H9 (cell line): ENCODE measurements around the gene HIF1A. TPM values are rescaled to one million over a fixed set of nuclear protein-coding genes. Genes with fewer than 3 reads are reported as not detected.

ENCODE experiments used
- DNase-seq: peaks from one replicate; pipeline ENCODE4 v3.0.0-alpha.2; 2017
- H2AFZ ChIP-seq: one replicate; pipeline ENCODE4 v1.6.1; 2013; ENCODE audit warnings: mild to moderate bottlenecking, low read length, control low read depth, moderate library complexity
- H2AK5ac ChIP-seq: 2 replicates; pipeline ENCODE4 v1.6.1; 2013; ENCODE audit warnings: low read length, control low read depth, mixed read lengths; ENCODE audit not compliant: insufficient read length
- H2BK120ac ChIP-seq: one replicate; pipeline ENCODE4 v1.6.1; 2013; ENCODE audit warnings: low read depth, mild to moderate bottlenecking, low read length, control low read depth, inconsistent platforms; ENCODE audit not compliant: poor library complexity, severe bottlenecking
- H2BK12ac ChIP-seq: 2 replicates; pipeline ENCODE4 v1.6.1; 2013; ENCODE audit warnings: low read length, control low read depth, mixed read lengths, low read depth; ENCODE audit not compliant: insufficient read length
- H2BK15ac ChIP-seq: 2 replicates; pipeline ENCODE4 v1.6.1; 2013; ENCODE audit warnings: low read depth, low read length, control low read depth
- H2BK20ac ChIP-seq: one replicate; pipeline ENCODE4 v1.6.1; 2013; ENCODE audit warnings: low read depth, mild to moderate bottlenecking, low read length, control low read depth, inconsistent platforms; ENCODE audit not compliant: poor library complexity, severe bottlenecking
- H2BK5ac ChIP-seq: 2 replicates; pipeline ENCODE4 v1.6.1; 2013; ENCODE audit warnings: low read length, control low read depth, mixed read lengths; ENCODE audit not compliant: insufficient read length
- H3K14ac ChIP-seq: 2 replicates; pipeline ENCODE4 v1.6.1; 2013; ENCODE audit warnings: low read length, control low read depth; ENCODE audit not compliant: insufficient read depth
- H3K18ac ChIP-seq: 2 replicates; pipeline ENCODE4 v1.6.1; 2013; ENCODE audit warnings: low read depth, mild to moderate bottlenecking, mixed read lengths, low read length, control low read depth; ENCODE audit not compliant: insufficient read length
- H3K23ac ChIP-seq: 2 replicates; pipeline ENCODE4 v1.6.1; 2013; ENCODE audit warnings: low read length, control low read depth, mixed read lengths, low read depth; ENCODE audit not compliant: insufficient read length
- H3K23me2 ChIP-seq: 2 replicates; pipeline ENCODE4 v1.6.1; 2013; ENCODE audit warnings: low read depth, mild to moderate bottlenecking, mixed read lengths, low read length, control low read depth; ENCODE audit not compliant: insufficient read length, poor library complexity, severe bottlenecking
- H3K27ac ChIP-seq: 2 replicates; pipeline ENCODE4 v1.5.1; 2013; ENCODE audit warnings: low read length, control low read depth, mixed read lengths, low read depth; ENCODE audit not compliant: insufficient read length
- H3K27me3 ChIP-seq: 2 replicates; pipeline ENCODE4 v1.6.1; 2013; ENCODE audit warnings: low read length, control low read depth, inconsistent platforms; ENCODE audit not compliant: insufficient read depth
- H3K4ac ChIP-seq: 2 replicates; pipeline ENCODE4 v1.6.1; 2013; ENCODE audit warnings: low read depth, mild to moderate bottlenecking, control low read depth, inconsistent platforms, low read length, moderate library complexity
- H3K4me1 ChIP-seq: 2 replicates; pipeline ENCODE4 v1.6.1; 2013; ENCODE audit warnings: low read length, control low read depth, inconsistent platforms; ENCODE audit not compliant: insufficient read depth
- H3K4me2 ChIP-seq: 2 replicates; pipeline ENCODE4 v1.6.1; 2013; ENCODE audit warnings: low read length, control low read depth, mixed read lengths; ENCODE audit not compliant: insufficient read length, insufficient read depth
- H3K56ac ChIP-seq: 2 replicates; pipeline ENCODE4 v1.6.1; 2013; ENCODE audit warnings: low read depth, mild to moderate bottlenecking, mixed read lengths, low read length, control low read depth; ENCODE audit not compliant: insufficient read length
- H3K79me1 ChIP-seq: 2 replicates; pipeline ENCODE4 v1.6.1; 2013; ENCODE audit warnings: low read depth, mild to moderate bottlenecking, moderate library complexity, low read length, control low read depth, inconsistent platforms; ENCODE audit not compliant: insufficient read depth, poor library complexity, severe bottlenecking
- H3K79me2 ChIP-seq: 2 replicates; pipeline ENCODE4 v1.6.1; 2013; ENCODE audit warnings: low read length, control low read depth, inconsistent platforms; ENCODE audit not compliant: insufficient read depth
- H3K9ac ChIP-seq: 2 replicates; pipeline ENCODE4 v1.6.1; 2013; ENCODE audit warnings: low read length, control low read depth, mixed read lengths; ENCODE audit not compliant: insufficient read length; ENCODE audit errors: extremely low read depth
- H3K9me3 ChIP-seq: one replicate; pipeline ENCODE4 v1.6.1; 2013; ENCODE audit warnings: low read depth, low read length, inconsistent platforms; ENCODE audit not compliant: control insufficient read depth
- H3T11ph ChIP-seq: one replicate; pipeline ENCODE4 v1.6.1; 2013; ENCODE audit warnings: mild to moderate bottlenecking, low read length, control low read depth, inconsistent platforms
- H4K20me1 ChIP-seq: one replicate; pipeline ENCODE4 v1.6.1; 2013; ENCODE audit not compliant: control insufficient read depth, insufficient read length, insufficient read depth
- H4K5ac ChIP-seq: 2 replicates; pipeline ENCODE4 v1.6.1; 2013; ENCODE audit warnings: low read depth, mild to moderate bottlenecking, mixed read lengths, low read length, control low read depth; ENCODE audit not compliant: insufficient read length
- H4K8ac ChIP-seq: replicated peaks from 2 replicates; pipeline ENCODE4 v1.6.1; 2013; ENCODE audit warnings: low read length, control low read depth, mixed read lengths, low read depth; ENCODE audit not compliant: insufficient read length
- H4K91ac ChIP-seq: 2 replicates; pipeline ENCODE4 v1.6.1; 2013; ENCODE audit warnings: low read depth, mild to moderate bottlenecking, moderate library complexity, mixed read lengths, low read length, control low read depth; ENCODE audit not compliant: insufficient read length
- H3K27ac Mint-ChIP-seq, 3 experiments: 2 replicates in 2 of 3; 3 replicates in 1 of 3; pipeline ENCODE4 v1.8.0; 2020 to 2021; ENCODE audit warnings: mixed read lengths in 3 of 3, mild to moderate bottlenecking in 1 of 3, moderate library complexity in 1 of 3
- H3K27me3 Mint-ChIP-seq: 2 replicates; pipeline ENCODE4 v1.8.0; 2021; ENCODE audit warnings: low read depth, mild to moderate bottlenecking, moderate library complexity, mixed read lengths
- H3K36me3 Mint-ChIP-seq, 3 experiments: 2 replicates in 2 of 3; 3 replicates in 1 of 3; pipeline ENCODE4 v1.8.0; 2020 to 2021; ENCODE audit warnings: low read depth in 3 of 3, mixed read lengths in 3 of 3; ENCODE audit not compliant: insufficient read depth in 1 of 3
- H3K4me1 Mint-ChIP-seq, 2 experiments: 2 replicates each; pipeline ENCODE4 v1.8.0; 2020; ENCODE audit warnings: mixed read lengths in 2 of 2
- H3K4me3 Mint-ChIP-seq, 2 experiments: 2 replicates in 1 of 2; 3 replicates in 1 of 2; pipeline ENCODE4 v1.8.0; 2020 to 2021; ENCODE audit warnings: mild to moderate bottlenecking in 2 of 2, mixed read lengths in 2 of 2, moderate library complexity in 1 of 2
- H3K9me3 Mint-ChIP-seq, 2 experiments: 2 replicates in 1 of 2; 3 replicates in 1 of 2; pipeline ENCODE4 v1.8.0; 2020; ENCODE audit warnings: mild to moderate bottlenecking in 2 of 2, mixed read lengths in 2 of 2, moderate library complexity in 1 of 2
- CTCF ChIP-seq: fragments of 200-600 bp; sonication (generic); conservative IDR thresholded peaks from 3 replicates; pipeline ENCODE4 v1.8.0; 2021; ENCODE audit warnings: antibody characterized with exemption, mild to moderate bottlenecking
- WGBS: extraction: QIAGEN DNeasy Blood & Tissue Kit; methylation state at CpG from one replicate; pipeline ENCODE4 v1.1.7; 2013; ENCODE audit warnings: missing lambda C conversion rate, low lambda C conversion rate, mixed read lengths; ENCODE audit not compliant: insufficient read length; ENCODE audit errors: extremely low coverage; 5-methylcytosine and 5-hydroxymethylcytosine counted together
- total RNA-seq: library from RNA; stranded (reverse); gene quantifications from 2 replicates; pipeline ENCODE4 v1.2.1, GENCODE V29; 2021

Gene HIF1A
- total RNA-seq, 1 experiment from 2014 or later, result 154 TPM

- Histone ChIP-seq H2BK120ac (no peak overlapping the region), H2BK5ac (no peak overlapping the region), H2AK5ac (no peak overlapping the region), H3K27me3 (no peaks in the 10 kb centered on the region), H2BK15ac (no peak overlapping the region), H2AFZ (no peak overlapping the region), H3K9me3 (no peaks in the 10 kb centered on the region), H3T11ph (no peak overlapping the region), H4K20me1 (no peaks in the 10 kb centered on the region), H3K23ac (no peak overlapping the region), H4K8ac (no peak overlapping the region), H2BK20ac (no peak overlapping the region), H3K79me1 (no peaks in the 10 kb centered on the region), H4K91ac (no peak overlapping the region), H2BK12ac (no peak overlapping the region), H3K4me1 (peaks cover 3% of the 10 kb centered on the region), H3K23me2 (no peaks in the 10 kb centered on the region), H3K4me2 (peak overlapping the region; percentile 85), H3K27ac (no peak overlapping the region), H3K79me2 (peaks cover 51% of the 10 kb centered on the region), H4K5ac (no peak overlapping the region), H3K4ac (no peak overlapping the region), H3K9ac (peak overlapping the region; percentile 99), H3K14ac (no peak overlapping the region), H3K56ac (no peak overlapping the region), H3K18ac (no peak overlapping the region)
- Mint-ChIP-seq H3K27ac (peak overlapping the region; percentile 97 to 99 (median 98); a peak in 5 of 7 replicates), H3K27me3 (no peaks in the 10 kb centered on the region), H3K9me3 (peaks cover 0 to 2% of the 10 kb centered on the region in 2 experiments; a peak in 1 of 5 replicates), H3K4me1 (peaks cover 43 to 50% of the 10 kb centered on the region in 2 experiments), H3K4me3 (peak overlapping the region; percentile 97 to 99), H3K36me3 (peaks cover 7 to 13% (median 11%) of the 10 kb centered on the region in 3 experiments; a peak in 6 of 7 replicates)
- no CpG with 5 or more reads among the region's 5 CpGs for WGBS
- DNase-seq, result no peak
- no peak for TF ChIP-seq CTCF
Measured at GRCh38 chr14:61696753-61697318, 1.5 kb downstream of the HIF1A start.
